ENCODE measurements around the gene CLEC18B.
"Not testable (repeated sequence)": the region's sequence is repeated elsewhere in the genome, so short reads cannot be mapped to it uniquely, and the experiment has no call there.

Gene CLEC18B

DNA sequence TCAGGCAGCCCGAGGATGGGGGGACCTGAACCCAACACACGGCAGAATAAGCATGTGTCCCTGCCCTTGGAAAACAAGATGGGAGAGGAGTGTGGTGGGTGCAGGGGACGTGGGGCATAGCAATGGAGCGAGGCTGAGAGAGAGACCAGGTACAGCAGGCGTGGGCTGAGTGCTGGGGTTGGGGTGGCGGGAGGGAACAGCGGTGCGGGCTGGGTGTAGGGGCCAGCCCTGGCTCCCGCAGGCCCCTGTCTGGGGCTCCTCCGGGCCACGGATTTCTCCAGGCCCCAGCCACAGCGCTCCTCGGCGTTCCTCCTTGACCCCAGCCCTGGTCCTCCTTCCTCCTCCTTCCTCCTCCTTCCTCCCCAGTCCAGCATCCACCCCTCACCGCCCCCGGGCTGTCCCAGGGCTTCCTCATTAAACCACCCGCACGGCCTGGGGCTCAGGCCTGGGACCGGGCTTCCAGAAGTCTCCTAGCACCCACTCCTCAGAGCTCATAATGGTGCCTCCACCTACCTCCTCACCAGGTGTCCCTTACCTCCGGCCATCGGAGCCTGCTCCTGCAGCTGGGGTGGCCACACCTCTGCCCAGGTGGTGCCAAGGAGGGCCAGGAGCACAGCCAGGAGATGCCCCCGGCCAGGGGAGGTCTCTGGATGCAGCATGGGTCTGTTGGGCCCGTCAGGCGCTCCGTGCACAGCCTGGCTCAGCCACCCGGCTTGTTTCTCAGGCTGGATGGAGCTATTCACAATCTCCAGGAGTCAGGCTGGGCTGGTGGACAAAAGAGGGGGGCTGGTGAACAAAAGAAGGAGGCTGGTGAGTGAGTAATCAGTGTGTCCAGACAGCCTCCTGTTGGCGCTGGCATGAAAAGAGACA is at the start of gene CLEC18B:
Gene CLEC18B (minus strand): TSS at position 867 of the 870 bp plus-strand sequence. CDS start 208 bp downstream, at position 659.
- not testable (repeated sequence) for H3K9ac ChIP-seq (ENCODE audit: low read depth, low read length); H3K9me3 ChIP-seq (ENCODE audit: control insufficient read depth, insufficient read depth, low read length); H3K4me1 ChIP-seq (ENCODE audit: insufficient read depth, low read length); H3K36me3 ChIP-seq (ENCODE audit: insufficient read depth, low read length)

DNA sequence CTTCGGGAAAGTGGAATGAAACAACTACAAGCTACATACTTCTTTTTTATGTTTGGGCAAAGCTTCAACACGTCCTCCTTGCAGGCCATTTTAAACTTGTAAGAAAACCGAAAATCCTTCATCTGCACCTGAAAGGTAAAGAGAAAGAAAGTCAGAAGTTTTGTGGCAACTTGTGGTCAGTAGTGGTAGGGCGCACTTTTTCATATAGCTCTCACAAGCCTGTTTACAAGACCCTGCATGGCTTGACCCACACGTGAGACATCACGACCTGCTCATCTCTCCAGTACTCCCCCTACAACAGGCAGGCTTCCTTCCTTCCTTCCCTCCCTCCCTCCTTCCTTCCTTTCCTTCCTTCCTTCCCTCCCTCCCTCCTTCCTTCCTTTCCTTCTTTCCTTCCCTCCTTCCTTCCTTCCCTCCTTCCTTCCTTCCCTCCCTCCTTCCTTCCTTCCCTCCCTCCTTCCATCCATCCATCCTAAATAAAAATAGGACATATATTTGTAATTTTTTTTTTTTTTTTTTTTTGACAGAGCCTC is 48.7 kb upstream of the CLEC18B start:
- Histone ChIP-seq H3K36me3 (ENCODE audit: insufficient read depth, low read length) (peaks cover 26% of the 10 kb centered on the region), H3K9ac (ENCODE audit: low read depth, low read length) (no peak overlapping the region), H3K9me3 (ENCODE audit: control insufficient read depth, insufficient read depth, low read length) (no peaks in the 10 kb centered on the region), H3K4me1 (ENCODE audit: insufficient read depth, low read length) (no peaks in the 10 kb centered on the region)

- Histone ChIP-seq H3K9ac (ENCODE audit: low read depth, low read length) (no peak overlapping the region), H3K4me1 (ENCODE audit: insufficient read depth, low read length) (no peaks in the 10 kb centered on the region), H3K36me3 (ENCODE audit: insufficient read depth, low read length) (peaks cover 32% of the 10 kb centered on the region), H3K9me3 (ENCODE audit: control insufficient read depth, insufficient read depth, low read length) (no peaks in the 10 kb centered on the region)
Observed at GRCh38 chr16:74468807-74469525, 47.7 kb upstream of the CLEC18B start.

- Histone ChIP-seq H3K4me1 (ENCODE audit: insufficient read depth, low read length) (no peaks in the 10 kb centered on the region), H3K36me3 (ENCODE audit: insufficient read depth, low read length) (peaks cover 46% of the 10 kb centered on the region), H3K9me3 (ENCODE audit: control insufficient read depth, insufficient read depth, low read length) (no peaks in the 10 kb centered on the region), H3K9ac (ENCODE audit: low read depth, low read length) (no peak overlapping the region)
Observed at GRCh38 chr16:74466872-74467271, 45.6 kb upstream of the CLEC18B start.

- H3K36me3 ChIP-seq (ENCODE audit: insufficient read depth, low read length), result peaks cover 50% of the 10 kb centered on the region
- H3K4me1 ChIP-seq (ENCODE audit: insufficient read depth, low read length), result no peaks in the 10 kb centered on the region
- H3K9me3 ChIP-seq (ENCODE audit: control insufficient read depth, insufficient read depth, low read length), result no peaks in the 10 kb centered on the region
- no peak overlapping the region for H3K9ac ChIP-seq (ENCODE audit: low read depth, low read length)
Observed at GRCh38 chr16:74465851-74466685, 44.8 kb upstream of the CLEC18B start.

GRCh38 chr16:74465281-74465680 is 44.0 kb upstream of the CLEC18B start:
- Histone ChIP-seq H3K9me3 (ENCODE audit: control insufficient read depth, insufficient read depth, low read length) (no peaks in the 10 kb centered on the region), H3K9ac (ENCODE audit: low read depth, low read length) (no peak overlapping the region), H3K4me1 (ENCODE audit: insufficient read depth, low read length) (no peaks in the 10 kb centered on the region), H3K36me3 (ENCODE audit: insufficient read depth, low read length) (peaks cover 55% of the 10 kb centered on the region)

DNA sequence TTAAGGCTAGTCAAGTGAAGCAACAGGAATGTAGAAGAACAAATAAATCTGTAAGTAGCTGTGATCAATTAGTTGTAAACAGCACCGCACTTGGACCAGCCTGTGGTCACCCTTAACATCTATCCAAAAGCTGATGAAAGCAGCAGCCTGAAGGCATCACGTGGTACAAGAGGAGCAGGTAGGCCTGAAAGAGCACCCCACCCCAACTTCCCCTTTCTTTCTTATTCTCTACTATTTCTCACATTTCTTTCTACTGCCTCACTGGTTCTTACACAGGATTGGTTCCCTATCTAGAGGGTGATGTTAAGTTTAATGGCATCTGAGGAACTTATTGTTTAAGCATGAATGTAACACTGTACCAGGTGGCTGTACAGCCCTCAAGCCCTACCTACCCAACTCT is 42.6 kb upstream of the CLEC18B start:
- H3K9ac ChIP-seq (ENCODE audit: low read depth, low read length), result no peak overlapping the region
- no peaks in the 10 kb centered on the region for H3K9me3 ChIP-seq (ENCODE audit: control insufficient read depth, insufficient read depth, low read length)
- peaks cover 51% of the 10 kb centered on the region for H3K36me3 ChIP-seq (ENCODE audit: insufficient read depth, low read length)
- no peaks in the 10 kb centered on the region for H3K4me1 ChIP-seq (ENCODE audit: insufficient read depth, low read length)

DNA sequence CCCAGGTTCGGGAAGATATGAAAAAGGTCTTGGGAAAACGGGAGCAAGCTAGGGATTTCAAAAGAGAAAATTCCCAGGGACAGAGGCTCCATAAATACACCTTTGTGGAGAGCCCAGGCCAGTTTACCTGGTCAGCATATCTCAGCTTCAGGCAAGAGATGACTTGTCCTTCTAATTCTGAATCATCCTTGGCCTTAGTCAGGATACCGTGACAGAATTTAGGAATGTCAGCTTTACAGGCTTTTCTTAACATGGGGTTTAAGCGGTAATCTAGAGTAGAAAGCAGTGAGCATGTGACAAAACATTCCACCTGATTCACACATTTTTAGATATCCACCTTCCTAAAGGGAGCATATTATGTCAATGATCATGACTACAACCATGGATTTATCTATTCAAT is 41.1 kb upstream of the CLEC18B start:
- peaks cover 57% of the 10 kb centered on the region for H3K36me3 ChIP-seq (ENCODE audit: insufficient read depth, low read length)
- no peak overlapping the region for H3K9ac ChIP-seq (ENCODE audit: low read depth, low read length)
- no peaks in the 10 kb centered on the region for H3K4me1 ChIP-seq (ENCODE audit: insufficient read depth, low read length)
- no peaks in the 10 kb centered on the region for H3K9me3 ChIP-seq (ENCODE audit: control insufficient read depth, insufficient read depth, low read length)

DNA sequence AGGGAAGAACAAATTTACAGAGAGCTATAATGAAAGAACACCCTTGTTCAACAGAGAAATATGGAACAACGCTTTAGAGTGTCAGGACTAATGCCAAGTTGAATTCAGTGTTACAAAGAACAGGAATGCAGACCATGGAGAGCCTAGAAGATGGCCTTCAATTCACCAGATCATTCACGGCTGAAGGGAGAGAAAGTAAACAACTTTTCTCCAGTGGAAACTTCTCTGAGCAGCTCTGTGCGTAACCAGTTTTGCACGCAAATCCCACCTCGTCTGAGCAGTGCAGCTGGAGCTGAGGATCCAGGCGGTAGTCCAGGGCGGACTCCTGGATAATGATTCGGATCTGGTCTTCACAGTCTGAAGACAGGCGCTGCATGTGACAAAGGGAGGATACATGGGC is 40.5 kb upstream of the CLEC18B start:
- Histone ChIP-seq H3K4me1 (ENCODE audit: insufficient read depth, low read length) (no peaks in the 10 kb centered on the region), H3K9me3 (ENCODE audit: control insufficient read depth, insufficient read depth, low read length) (no peaks in the 10 kb centered on the region), H3K9ac (ENCODE audit: low read depth, low read length) (no peak overlapping the region), H3K36me3 (ENCODE audit: insufficient read depth, low read length) (peaks cover 56% of the 10 kb centered on the region)

DNA sequence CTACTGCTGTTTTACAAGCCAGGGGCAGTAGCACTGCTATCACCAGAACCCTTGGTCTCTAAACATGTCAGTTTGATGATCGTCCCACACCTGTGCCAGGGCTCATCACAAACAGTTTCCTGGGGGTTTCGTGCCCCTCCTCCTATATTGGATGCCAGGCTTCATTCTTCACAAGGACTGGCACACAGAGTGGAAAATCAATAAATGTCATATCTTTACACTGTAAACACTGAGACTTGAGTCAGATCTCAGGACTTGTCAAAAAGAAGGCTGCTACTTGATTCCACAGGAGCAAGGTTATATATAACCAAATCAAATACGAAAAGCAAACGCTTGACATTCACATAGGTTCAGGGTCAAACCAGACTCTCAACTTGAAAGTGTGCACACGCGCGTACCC is 39.3 kb upstream of the CLEC18B start:
- Histone ChIP-seq H3K9me3 (ENCODE audit: control insufficient read depth, insufficient read depth, low read length) (no peaks in the 10 kb centered on the region), H3K36me3 (ENCODE audit: insufficient read depth, low read length) (peaks cover 57% of the 10 kb centered on the region), H3K9ac (ENCODE audit: low read depth, low read length) (no peak overlapping the region), H3K4me1 (ENCODE audit: insufficient read depth, low read length) (no peaks in the 10 kb centered on the region)

GRCh38 chr16:74456290-74456625 is 35.0 kb upstream of the CLEC18B start:
- Histone ChIP-seq H3K4me1 (ENCODE audit: insufficient read depth, low read length) (no peaks in the 10 kb centered on the region), H3K9me3 (ENCODE audit: control insufficient read depth, insufficient read depth, low read length) (no peaks in the 10 kb centered on the region), H3K36me3 (ENCODE audit: insufficient read depth, low read length) (peaks cover 34% of the 10 kb centered on the region), H3K9ac (ENCODE audit: low read depth, low read length) (no peak overlapping the region)

DNA sequence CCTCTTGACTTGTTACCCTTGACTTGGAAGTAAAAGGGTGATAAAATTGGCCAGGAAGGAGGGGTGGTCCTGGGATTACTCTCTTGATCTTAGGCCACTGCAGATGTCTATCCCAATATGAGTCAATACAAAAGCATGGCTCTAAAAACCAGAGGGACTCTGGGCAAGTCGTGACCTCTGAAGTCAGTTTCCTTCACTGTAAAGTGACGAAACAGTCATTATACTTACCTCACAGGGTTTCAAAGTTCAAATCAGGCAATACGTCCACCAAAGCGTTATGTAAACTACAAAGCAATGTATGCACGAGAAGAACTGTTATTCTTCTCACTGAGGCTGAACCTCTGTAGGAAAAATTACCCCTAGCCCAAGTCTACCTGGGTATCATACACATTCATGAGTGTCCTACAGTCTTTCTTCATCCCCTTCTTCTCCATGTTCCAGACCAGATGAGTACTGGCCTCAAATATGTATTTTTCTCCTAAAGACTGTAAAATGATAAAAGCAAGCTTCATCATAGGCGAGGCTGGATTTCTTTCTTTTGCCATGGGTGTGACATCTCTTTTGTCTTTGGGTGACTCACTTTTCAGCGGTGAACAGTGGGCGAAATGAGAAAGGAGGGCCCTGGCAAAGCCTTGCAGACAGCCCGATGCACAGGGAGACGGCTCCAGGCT is 34.5 kb upstream of the CLEC18B start:
- Histone ChIP-seq H3K36me3 (ENCODE audit: insufficient read depth, low read length) (peaks cover 32% of the 10 kb centered on the region), H3K9me3 (ENCODE audit: control insufficient read depth, insufficient read depth, low read length) (no peaks in the 10 kb centered on the region), H3K4me1 (ENCODE audit: insufficient read depth, low read length) (no peaks in the 10 kb centered on the region), H3K9ac (ENCODE audit: low read depth, low read length) (no peak overlapping the region)

- H3K36me3 ChIP-seq (ENCODE audit: insufficient read depth, low read length), result peaks cover 28% of the 10 kb centered on the region
- H3K9ac ChIP-seq (ENCODE audit: low read depth, low read length), result no peak overlapping the region
- no peaks in the 10 kb centered on the region for H3K4me1 ChIP-seq (ENCODE audit: insufficient read depth, low read length)
- H3K9me3 ChIP-seq (ENCODE audit: control insufficient read depth, insufficient read depth, low read length), result no peaks in the 10 kb centered on the region
Observed at GRCh38 chr16:74455213-74455612, 33.9 kb upstream of the CLEC18B start.
